ENCODE data around the gene KNCN.

Gene KNCN

DNA sequence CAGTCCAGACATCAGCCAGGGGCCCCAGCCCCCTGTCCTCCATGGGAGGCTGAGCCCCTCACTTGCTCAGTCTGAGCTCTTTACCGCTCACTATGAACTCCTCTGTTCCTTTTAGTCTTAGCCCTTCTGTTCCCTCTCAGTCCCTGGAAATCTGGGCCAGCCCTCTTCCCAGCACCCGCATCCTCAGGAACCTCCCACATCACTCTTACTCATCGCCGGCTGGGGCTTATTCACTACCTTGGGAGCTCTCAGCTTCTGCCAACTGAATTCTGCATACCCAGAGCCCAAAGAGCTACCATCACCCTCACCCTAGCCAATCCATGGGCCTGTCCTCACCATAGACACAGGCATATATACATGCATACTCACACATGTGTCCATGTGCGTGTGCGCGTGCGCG is 11.5 kb downstream of the KNCN start:
- DNase-seq, result no peak

DNA sequence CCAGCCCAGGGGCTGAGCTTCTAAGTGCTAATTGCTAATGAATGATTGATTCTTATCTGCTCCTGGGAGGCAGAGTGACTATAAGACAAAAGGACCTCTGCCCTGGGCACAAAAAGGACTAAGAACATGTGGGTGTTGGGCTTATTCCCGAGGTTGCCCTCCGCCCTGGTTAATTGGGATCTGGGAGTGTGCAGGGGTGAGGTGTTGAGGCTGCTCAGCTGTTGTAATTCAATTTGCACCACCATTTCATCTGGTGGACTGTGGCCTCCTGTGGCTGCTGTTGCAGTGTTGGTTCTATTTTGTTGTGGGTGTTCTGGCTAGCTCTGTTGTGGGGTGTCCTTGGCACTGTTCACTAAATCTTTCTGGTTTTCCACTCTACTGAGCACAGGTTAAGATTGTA is 13.3 kb downstream of the KNCN start:
- no peak for DNase-seq

DNA sequence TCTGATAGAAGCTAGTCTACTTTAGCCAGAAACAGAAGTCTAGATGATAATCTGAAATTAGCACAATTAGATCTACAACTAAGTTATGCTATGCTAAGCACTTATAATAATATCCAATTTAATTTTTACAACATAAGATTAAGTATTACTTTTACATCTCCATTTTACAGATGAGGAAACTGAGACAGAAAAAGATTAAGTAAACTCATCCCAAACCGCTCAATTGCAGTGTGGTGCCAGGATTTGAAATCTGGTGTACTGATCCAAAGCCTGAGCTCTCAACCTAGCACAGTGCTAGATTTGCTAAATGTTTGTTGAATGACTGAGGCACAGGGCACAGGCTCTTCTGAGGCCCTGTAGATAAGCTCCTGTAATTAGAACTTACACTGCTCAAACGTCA is 13.8 kb downstream of the KNCN start:
- no peak for DNase-seq

DNA sequence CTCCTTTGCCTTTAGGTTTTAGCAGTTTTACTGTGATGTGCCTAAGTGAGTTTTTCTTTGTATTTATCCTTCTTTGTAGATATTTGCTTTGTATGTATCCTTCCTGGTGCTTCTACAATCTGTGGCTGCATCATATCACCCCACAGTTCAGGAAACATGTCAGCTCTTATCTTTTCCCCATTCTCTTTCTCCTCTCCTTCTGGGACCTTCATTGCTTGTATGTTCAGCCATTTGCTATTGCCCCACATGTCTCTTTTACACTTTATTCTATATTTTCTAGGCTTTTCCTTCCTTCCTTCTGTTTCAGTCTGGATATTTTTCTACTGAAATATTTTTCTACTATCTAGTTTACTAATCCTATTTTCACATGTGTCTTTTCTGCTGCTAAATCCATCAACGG is 14.9 kb downstream of the KNCN start:
- DNase-seq, result no peak

DNA sequence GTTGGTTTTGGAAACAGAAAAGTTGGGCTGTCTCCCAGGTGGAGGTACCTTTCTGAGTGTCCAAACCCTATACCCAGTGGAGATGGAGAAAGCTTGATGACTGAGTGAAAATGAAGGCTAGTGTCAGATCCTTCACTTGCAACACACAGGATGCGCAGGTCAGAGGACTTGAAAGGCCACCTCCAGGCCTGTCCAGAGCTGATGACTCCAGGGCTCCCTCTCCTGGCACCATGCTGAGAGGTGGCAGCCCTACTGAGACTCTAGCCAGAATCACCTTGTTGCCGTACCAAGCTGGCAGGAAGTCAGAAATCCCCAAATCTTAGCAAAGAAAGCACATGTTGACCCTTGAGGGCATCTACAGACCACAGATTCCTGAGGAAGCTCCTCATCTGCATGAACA is 16.4 kb downstream of the KNCN start:
- no peak for DNase-seq

DNA sequence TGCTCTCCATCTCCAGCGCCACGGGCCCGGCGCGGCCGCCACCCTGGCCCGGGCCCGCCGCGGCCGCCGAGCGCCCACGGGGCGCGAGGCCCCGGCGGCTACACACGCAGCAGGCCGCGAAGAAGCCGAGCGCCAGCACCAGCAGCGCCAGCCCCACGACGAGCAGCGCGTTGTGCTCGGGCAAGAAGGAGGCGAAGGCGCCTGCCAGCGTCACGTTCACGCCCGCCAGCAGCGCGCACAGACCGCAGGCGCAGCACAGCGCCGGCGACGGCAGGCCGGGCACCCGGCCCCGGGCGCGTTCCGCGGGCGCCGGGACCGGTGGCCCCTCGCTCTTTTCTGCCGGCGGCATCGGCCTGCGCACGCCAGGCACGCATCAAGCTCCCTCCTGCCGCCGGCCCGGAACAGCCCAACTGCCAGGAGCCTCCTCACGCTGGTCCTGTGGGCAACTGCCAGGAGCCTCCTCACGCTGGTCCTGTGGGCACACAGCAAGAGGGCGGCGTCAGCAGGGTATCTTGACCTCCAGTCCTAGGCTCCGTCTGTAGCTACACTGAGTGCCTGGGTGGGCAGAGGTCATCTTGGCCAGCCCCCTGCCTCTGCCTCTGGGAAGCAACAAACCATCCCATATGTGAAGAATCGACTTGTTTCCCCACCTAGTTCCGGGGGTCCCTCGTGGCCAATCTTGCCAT is 18.1 kb downstream of the KNCN start:
- DNase-seq, result peak; percentile 52

DNA sequence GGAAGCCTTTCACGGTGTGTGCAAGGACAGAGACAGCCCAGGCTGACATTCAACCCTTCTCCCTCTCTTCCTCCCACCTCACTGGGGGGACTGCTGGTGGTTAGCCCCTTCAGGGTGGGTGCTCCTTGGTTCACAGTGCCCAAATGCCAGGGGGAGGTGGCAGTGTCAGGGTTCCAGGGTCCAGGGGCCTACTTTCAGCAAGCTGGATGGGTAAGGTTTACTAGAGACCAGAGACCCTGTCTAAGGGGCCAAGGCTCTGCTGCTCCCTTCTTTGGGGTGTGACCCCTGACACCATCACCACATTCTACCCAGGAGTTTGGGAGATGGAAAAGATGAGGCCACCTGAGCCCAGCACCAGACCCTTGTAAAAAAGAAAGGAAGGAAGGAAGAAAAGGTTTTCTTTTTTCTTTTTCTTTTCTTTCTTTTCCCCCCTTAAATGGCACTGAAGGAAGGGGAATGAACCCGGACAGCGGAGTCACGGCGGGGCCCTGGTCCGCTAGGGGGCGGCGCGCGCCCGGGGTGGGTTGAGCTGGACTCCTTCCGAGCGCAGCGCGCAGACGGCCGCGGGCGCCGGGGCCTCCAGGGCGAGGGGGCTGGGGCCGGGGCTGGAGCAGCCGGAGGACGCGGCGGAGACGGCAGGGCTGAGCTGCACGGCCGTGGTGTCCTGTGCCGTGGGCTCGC is 18.8 kb downstream of the KNCN start:
- peak; percentile 66 for DNase-seq

DNA sequence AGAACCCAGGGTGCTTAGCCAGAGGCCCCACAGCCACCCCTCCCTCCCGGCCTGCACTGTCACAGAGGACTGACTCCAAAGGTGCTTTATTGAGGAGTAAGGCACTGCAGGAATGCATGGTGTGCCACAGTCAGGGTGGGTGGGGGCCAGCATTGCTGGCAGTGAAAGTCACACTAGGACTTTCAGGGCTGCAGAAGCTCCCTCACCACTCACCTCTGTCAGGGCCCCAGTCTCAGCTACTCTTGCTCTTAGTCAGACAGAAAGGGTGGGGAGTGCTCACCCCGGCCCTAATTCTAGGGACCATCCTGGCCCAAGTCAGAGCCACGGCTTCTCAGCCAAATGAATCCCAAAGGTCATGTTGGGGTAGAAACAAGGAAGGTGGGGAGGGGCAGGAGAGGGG is 19.4 kb downstream of the KNCN start:
- no peak for DNase-seq

DNA sequence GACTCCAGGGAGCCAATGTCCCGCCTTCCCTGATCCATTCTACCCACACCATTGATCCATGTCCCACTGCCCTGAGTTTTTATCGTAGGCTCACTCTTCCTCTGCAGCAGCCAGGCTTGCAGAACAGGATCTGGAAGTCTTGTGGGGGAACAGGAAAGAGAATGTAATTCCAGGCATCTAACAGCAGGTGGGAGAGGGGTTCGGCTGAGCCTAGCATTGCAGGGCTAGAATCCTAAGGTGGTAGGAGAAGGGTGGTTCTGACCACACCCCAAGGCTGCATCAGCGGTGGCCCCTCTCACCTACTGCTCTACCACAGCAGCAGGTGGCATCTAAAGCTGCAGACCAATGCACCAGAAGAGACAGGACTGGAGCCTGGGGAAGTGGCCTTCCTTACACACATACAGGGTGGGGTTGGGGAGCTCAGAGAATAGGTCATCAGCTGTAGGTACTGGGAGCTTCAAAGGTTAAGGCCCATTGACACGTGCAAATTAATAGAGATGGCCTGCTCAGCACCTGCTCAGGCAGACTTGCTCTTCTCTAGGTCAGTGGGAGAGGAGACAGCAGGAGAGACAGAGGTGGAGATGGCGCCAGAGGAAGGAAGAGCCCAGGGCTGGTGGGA is 20.5 kb downstream of the KNCN start:
- no peak for DNase-seq

DNA sequence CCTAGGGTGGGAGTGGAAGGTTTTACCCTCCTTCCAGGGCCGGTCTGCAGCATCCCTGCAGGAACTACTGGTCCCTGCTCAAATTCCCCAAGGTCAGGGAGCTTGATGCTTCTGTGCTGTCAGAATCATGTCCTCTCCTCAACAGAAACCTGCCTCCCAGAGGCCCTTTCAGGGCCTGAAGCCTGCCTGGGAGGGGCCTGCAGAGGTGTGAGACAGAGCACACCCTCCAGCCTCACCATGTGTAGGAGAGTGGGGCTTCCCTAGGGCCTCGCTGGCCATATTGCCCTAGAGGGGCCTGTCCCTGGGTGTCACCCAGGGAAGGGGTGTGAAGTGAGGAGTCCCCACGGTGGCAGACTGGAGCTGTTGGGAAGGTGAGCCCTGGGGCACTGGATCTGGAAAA is 21.1 kb downstream of the KNCN start:
- DNase-seq, result no peak

DNA sequence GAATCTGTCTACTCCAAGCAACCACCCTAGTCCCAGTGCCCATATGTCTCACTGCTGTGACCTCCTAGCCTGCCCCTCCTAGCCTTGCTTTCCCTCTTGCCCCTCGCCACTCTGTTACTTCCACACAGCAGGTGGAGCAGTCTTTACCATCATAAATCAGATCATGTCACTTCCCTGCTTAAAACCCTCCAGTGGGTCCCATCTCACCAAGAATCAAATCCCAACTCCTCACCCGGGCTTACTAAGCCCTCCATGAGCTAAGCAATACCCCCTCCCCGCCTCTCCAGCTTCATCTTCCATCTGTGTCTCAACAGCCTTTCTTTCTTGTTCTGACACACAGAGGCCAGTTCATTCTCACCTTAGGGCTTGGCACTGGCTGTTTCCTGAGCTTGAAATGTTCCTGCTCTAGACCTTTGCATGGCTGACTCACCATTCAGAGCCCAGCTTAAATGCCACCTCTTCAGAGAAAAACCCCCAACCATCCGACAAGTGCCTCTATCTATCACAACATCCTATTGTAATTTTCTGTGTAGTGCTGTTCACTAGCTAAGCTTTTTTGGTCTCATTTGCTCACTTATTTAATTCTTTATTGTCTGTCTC is 22.3 kb downstream of the KNCN start:
- DNase-seq, result no peak

DNA sequence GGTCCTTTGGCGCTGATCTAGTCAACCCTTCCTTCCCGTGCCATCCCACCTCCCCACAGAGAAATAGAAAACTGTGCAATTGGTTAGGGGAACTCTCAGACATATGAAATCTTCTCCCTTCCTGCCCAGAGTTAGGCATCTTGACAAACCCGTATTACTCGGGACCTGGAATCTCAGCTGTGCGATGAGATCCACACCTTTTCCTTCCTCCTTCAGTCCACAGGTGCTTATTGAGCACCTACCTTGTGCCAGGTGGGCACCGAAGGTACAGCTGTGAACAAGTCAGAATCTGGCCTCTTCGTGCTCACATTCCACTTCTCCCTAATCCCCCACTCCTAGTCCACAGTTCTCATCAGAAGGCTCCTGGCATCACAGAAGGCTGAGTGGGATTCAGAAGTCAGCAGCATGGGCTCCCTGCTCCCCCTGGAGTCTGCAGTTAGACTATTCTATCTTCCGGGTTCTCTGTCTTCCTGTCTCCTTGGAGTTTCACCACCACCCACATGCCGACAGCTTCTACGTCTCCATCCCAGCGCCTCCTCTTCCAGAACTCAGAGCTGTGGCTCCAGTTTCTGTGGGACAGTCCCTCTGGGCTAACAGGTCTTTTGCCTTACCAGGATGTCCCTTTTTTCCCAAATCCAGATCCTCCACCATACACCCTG is 23.0 kb downstream of the KNCN start:
- no peak for DNase-seq

DNA sequence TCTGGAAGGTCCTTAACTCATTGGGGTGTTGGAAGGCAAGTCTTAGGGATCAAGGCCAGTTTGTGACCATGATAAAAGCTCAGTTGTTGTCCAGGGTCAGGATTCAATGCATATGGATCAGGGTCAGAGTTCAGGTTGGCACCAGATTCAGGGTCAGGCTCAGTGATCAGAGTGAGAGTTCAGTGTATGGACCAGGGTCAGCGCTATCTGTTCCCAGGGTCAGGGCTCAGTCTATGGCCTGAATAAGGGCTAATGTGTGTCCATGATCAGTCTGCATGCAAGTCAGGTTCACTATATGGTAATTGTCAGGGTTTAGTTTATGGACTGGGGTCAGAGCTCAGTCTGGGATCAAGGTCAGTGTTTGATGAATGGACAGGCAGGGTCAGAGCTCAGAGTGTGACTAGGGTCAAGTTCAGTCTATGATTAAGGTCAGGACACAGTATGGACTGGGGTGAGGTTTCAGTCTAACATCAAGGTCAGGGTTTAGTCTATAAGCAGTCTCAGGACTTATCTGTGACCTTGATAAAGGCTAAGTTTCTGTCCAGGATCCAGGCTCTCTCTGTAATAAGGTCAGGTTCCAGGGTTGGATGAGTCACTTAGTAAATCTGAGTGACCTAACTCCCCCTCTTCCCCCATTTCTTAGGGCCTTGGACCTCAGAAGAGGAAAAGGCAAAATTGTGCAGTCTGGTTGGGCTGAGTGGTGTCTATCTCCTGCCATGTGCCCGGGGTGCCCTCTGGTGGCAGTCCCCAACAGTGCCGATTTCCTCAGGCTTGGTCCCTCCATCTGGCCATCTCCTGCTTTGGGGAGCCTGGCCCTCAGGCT is 23.8 kb downstream of the KNCN start:
- DNase-seq, result peak; percentile 69

DNA sequence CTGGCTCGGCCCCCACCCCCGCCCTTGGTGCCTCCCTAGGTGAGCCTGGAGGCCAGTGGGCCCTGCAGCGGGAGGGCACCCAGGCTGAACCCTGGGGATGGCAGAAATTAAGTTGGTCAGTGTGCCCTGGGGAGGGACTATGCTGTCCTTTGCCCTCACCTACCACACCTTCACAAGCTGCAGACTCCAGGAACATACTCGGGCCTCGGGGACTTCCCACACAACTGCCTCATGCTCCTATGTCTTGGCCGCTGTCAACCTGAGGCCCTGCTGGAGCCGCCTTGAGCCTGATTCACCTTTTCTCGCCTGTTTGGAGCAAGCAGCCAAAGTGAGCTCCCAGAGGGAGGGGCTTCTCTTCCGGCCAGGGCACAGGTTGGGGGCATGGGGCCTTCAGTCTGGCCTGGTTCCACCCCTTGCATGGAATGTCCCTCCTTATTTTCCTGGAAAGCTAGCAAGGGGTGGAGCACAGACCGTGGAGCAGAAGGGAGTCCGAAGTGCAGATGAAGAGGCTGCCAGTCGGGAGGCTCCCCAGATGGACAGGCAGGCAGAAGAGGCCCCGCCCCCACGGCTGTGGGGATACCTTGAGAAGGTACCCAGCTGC is 24.7 kb downstream of the KNCN start:
- no peak for DNase-seq

DNA sequence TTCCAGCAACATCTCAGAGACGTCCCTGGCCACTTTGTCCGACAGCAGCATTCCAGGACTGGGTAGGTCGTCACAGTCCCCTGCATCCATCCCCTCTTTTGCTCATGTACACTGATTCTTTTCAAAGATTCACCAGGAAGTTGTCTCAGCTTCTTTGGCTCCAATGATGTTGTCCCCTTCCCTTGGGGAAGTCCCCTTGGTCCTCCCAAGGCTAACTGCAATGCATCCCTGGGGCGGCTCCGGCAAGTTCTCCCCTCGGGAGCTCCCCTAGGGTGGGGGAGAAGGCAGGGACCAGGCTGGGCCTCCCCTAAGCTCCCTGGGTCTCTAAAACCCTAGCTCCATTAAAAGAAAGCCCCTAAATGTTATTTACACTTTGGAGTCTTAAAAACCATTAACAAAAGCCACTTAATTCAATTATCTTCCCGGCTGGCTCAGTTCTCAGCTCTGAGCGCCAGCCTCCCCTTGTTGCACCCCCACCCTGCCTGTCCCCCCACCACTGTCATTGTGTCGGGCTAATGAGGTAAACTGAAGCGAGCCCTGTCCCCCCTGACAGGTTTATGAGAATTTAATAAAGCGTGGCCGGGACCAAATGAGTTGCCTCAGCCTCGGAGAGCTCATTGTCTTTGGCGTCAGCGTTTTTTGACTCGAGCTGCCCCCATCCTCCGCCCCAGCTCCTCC is 25.3 kb downstream of the KNCN start:
- DNase-seq, result no peak

DNA sequence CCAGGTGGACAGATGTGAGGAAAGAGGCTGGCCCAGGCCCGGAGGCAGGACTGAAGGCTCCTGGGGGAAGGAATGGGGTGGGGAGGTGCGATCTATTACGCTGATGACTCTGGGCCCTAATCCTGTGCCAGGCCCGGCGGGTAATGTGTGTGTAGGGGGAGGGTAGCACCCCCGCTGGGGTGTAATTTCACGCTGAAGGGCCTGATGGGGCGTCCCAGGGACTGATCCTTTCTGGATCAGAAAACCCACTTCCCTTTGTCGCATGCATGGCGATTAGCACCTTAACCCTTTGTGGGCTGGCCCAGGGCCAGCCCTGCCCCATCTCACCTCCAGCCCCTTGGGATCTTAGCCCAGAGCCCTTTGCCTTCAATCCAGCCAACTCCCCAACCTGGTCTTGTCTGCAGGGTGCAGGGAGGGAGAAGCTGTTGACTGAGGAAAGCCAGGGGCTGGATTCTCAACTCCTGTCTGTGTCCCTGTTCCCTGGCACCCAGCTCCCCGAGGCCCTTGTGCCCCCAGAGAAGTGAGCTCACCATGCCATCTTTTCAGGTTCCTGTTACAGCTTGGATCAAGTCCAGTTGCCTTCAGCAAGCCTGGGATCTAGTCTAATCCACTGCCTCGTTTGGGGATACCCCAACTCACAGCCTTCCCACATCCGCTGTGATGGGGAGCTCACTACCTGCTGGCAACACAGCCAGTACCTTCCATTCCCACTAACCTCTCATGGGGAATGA is 26.0 kb downstream of the KNCN start:
- no peak for DNase-seq

DNA sequence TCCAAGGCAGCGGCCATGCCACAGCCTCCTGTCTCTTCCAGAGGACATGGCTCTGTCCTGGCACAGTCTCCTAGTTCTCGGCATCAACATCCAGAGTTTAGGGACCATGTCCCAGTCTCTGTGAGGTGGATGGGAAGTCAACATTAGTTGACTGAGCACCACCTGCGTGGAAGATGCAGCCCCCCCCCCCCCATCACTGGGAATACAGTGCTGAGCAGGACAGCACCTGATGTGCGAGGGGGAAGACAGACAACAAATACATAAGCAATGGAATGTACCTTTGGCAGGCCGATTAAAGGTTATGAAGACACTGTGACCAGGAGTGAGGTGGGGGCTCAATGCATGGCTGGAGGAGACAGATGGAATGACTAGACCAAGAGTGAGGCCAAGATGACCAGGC is 26.6 kb downstream of the KNCN start:
- DNase-seq, result no peak

DNA sequence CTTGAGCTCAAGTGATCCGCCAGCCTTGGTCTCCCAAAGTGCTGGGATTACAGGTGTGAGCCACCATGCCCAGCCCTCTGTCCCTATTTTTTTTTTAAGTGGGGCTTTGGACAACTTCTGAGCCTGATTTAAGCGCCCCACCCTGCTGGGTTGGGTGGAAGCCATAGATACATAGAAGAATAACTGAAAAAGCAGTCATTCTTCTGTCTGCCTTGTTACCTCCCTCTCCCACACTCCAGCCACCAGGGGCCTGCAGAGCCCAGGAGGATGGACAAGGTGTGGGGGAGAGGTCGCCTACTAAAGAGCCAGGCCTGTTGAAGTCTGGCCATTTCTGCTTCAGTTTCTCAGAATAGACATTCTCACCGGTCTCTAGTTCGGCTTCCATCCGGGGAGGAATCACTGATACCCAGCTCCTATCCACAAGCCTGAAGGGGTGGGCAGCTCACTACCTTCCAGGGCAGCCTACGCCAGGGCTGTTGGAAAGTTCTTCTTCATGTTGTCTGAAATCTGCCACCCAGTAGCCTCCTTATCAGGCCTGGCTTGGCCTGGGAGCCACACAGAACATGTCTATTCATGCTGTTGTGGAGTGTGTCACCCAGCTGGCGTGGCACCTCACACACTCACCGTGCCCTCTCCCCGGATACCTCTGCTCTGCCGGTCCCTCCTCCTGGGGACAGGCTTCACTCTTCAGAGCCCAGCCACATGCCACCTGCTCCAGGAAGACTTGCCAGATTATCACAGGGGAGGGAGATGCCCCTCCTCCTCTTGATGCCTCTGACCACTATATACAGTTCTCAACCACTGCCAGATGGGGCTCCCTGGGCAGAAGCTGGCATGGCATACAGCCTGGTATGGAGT is 27.7 kb downstream of the KNCN start:
- no peak for DNase-seq

DNA sequence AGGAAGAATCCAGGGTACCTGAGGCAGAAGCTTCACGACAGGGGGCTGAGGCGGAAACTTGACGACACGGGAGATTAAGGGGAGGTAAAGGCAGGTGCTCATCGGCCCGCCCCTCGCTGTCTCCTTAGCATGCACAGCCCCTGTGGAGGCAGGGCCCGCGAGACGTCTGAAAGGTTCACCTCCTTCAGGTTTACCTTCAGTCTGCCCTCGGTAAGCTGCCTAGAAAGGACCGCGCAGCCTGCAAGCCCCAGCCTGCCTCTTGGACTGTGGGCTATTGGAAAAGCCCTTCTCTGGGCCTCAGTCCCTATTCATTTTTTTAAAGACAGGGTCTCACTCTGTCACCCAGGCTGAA is 28.5 kb downstream of the KNCN start:
- no peak for DNase-seq
